Stimulated activated CD4-positive, alpha-beta T cell treated with anti-CD3 and anti-CD28 coated beads, Interleukin-12 subunit alpha, Interleukin-12 subunit beta, amount 100 ng/mL, for 24 hours (primary cell): Measurements from ENCODE around the gene RAMACL.

ENCODE experiments used
- DNase-seq, 2 experiments: peaks; one replicate each; pipeline ENCODE4 v3.0.0-alpha.2; 2020; ENCODE audit warnings: low read depth in 2 of 2

RAMACL gene

GRCh38 chr6:166618251-166618650, 31.8 kb upstream of the RAMACL start:
- DNase-seq, result no peak

- no peak for DNase-seq
These were observed 30.9 kb upstream of the RAMACL start for GRCh38 chr6:166617359-166617758.

DNA sequence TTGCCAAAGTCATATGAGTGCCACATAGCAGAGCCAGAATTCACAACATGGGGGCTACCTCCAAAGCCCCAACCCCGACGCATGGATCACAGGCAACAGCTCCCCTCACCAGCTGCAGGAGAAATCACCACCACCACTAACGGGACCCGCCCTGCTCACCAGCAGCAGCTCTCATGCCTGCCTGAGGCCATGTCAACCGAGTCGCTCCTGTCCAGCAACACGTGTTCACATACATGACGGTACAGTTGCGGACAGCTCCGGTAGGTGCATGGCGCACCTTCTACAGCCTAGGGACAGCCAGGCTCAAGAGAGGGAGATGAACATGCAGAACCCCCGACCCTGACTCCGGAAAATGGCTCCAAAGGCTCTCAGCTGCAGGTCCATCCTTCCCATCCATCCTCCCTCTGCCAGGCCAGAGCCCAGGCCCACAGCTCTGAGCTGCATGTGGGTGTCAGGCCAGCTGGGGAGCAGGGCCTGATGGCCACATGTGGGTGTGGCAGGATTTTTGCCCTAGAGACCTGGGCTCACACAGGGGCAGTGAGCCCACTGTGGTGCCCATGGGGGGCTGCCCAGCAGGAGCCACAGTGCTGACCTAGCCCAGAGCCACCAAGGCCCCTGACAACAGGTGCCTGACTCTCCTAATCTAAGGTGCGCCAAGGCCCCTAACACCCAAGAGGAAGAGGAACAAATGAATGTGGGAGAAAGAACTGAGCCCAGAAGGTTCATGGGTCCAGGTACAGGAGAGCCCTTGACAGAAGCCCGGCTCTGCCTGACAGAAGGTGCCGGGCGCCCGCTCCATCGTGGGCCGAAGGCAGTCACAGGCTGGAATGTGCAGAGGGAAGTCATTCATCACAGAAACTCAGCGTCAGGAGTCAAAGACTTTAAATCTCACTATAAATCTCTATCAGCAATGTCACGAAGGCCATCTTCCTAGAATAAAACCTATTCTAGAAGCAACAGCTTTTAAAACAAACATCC, 30.1 kb upstream of the RAMACL start:
- no peak for DNase-seq

- DNase-seq, result no peak
These were observed 28.7 kb upstream of the RAMACL start for GRCh38 chr6:166615059-166615770.

DNA sequence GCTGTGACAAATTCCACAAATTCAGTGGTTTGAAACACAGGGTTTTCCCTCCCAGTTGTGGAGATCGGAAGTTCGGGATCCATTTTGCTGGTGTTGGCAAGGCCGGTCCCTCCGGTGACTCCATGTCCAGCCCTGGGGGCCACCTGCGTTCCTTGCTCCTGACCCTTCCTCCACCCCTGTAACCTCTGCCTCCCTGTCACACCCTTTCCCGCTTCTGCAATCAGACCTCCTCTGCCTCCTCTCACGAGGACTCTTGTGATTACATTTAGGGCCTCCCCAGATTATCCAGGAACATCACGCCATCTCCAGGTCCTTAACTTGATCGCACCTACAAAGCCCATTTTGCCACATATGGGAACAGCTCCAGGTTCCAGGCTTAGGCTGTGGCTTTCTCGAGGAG, 28.1 kb upstream of the RAMACL start:
- DNase-seq, result no peak

GRCh38 chr6:166614171-166614583, 27.7 kb upstream of the RAMACL start:
- DNase-seq, result no peak

- no peak for DNase-seq
These were observed 26.5 kb upstream of the RAMACL start for GRCh38 chr6:166613027-166613426.

GRCh38 chr6:166612471-166612881, 26.0 kb upstream of the RAMACL start:
- DNase-seq, result no peak

DNA sequence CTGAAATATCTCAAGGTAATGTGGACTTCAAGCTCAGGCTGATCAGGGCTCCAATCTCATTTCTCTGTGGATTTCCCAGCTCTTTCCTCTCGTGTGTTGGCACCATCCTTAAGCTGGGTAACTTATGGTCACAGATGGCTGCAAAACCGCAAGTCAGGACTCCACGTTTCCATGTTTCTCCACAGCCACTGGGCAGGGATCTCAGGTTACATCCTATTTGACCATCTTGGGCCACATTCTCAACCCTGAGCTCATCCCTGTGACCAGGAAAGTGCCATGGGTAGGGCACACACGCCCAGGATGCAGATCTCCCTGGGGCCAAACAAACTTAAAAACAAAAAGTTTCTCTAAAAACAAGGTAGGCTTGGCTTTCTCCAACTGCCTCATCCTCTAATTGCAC, 25.2 kb upstream of the RAMACL start:
- no peak for DNase-seq

GRCh38 chr6:166610069-166610468, 23.6 kb upstream of the RAMACL start:
- DNase-seq, result no peak

GRCh38 chr6:166608774-166609173, 22.3 kb upstream of the RAMACL start:
- DNase-seq, result no peak

GRCh38 chr6:166605752-166606151, 19.3 kb upstream of the RAMACL start:
- no peak for DNase-seq

DNA sequence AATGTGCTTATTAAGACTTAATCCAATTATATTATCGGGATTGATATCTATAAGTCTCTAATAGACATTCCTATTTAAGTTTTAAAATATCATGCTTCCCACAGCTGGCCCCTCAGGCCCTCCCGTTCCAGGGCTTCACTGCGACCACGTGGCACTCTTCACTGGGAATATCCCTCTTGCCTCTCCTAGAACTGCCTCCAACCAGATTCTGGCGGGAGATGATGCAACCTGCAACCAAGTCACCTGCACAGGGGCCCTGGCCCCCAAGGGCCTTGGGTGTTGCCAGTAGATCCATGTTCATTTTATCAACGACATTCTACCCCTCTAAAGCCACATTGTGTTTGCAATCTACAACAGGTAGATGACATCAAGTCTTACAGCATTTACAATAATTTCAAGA, 18.4 kb upstream of the RAMACL start:
- DNase-seq, result no peak

DNA sequence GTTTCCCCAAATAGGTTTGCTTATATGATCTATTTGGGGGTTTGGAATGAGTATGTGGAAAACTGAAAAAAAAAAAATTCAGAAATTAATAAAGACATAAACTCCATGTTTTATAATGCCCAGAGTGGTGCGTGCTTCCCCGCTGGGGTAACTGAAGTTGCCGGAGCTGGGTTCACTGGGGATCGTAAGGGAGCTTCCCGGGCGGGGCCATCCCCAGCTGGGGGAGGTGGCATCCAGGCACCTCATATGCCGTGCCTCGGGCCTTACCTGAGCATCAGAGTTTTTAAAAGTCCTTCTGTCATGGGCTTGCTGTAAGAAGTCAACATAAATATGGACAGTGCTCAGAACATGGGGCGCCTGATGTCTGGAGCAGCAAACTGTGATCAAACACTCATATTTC, 17.9 kb upstream of the RAMACL start:
- no peak for DNase-seq

DNA sequence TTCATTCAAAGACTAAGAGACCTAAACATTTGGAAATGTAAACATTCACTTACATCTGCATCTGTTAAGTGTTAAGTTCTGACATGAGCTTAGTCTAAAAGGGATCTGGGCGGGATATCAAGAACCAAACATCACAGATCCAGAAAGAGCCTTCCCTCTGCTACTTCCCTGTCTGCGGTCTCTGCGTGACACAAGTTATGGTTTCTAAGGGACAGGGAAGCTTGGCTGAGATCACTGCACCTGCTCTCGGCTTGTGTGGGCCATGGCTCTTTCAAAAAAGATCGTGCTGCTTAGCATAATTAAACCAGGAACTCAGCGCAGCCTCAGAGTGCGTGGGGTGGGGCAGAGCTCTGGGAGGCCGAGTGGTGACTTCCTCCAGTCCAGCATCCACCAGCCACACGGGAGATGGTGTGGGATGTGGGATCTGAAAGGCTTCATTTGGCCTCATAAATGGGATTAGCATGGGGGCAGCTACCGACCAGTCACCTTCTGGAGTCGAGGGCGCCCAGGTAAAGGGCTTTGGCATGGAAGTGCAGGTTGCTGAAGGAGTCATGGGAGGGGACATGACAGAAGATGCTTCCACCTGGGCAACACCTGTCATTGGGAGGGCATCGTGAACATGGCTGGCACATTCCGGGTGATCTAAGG, 16.7 kb upstream of the RAMACL start:
- no peak for DNase-seq

GRCh38 chr6:166601956-166602355, 15.5 kb upstream of the RAMACL start:
- DNase-seq, result no peak

- DNase-seq, result no peak
These were observed 14.5 kb upstream of the RAMACL start for GRCh38 chr6:166600931-166601330.

GRCh38 chr6:166599205-166599604, 12.7 kb upstream of the RAMACL start:
- no peak for DNase-seq

GRCh38 chr6:166598441-166599138, 12.1 kb upstream of the RAMACL start:
- no peak for DNase-seq

DNA sequence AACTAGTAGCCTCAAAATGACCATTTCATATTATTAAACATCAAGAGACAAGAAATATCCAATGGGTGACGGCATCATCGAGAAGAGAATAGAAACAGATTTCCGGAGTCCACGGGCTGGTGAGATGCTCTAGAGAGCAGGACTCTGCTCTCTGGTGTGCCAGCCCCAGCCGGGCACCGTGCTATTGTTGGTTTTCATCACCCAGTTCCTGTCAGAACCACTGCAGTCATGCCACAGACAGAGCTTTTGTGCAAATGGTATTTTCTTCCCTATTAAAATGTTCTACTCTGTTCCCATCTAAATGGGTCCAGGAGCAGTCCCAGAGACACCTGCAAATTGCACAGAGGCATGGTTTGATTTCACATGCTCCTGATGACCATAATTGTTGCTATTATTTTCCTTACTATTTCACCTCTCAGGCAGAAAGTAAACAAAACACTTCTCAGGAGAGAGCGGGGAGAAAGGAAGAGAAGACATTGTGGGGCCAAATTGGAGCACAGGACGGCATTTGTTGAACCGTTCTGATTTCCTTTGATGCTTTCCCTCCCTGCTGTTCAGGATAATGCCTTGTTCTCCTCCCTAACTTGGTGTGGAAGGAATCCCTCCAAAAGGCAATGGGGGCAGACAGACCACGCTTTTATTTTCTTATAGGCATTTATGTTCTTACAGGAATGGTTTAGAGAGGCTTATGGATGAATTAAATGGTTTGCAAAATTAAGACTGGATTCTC, 11.4 kb upstream of the RAMACL start:
- no peak for DNase-seq
